ENCODE data around the gene GKN2. TPM values are rescaled to one million over a fixed set of nuclear protein-coding genes. Genes with fewer than 3 reads are reported as not detected.
A peak's percentile ranks its signal among the peaks of the same experiment; 100 is the strongest.

GKN2 gene
- total RNA-seq, 4 donors from 2014 or later: not detected

DNA sequence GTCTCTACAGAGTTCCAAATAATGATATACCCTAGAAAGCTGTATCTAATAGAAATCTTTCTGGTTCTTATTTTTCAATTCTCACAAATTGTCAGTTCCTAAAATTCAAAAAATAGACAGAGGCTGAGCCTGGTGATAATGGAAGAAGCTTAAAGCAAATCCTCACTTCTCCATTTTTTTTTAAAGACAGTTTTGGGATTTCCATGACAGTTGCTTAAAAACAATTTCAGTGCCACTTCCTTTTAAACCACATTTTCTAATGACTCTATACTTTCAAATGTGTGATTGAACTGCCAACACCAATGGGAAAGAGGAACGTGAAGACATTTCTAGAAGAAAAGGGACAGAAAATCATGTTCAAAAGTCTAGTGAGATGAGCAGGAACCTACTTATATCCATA, 4.0 kb downstream of the GKN2 start:
- ATAC-seq: no peak
- Histone ChIP-seq H3K36me3 (no peaks in the 10 kb centered on the region), H3K4me1 (peaks cover 0 to 3% (median 0%) of the 10 kb centered on the region in 3 donors), H3K4me3 (no peak overlapping the region), H3K9me3 (no peaks in the 10 kb centered on the region), H3K27ac (no peak overlapping the region), H3K27me3 (no peaks in the 10 kb centered on the region)
- TF ChIP-seq EP300 (IDR thresholded peaks at IDR 0.05) (no peak), POLR2AphosphoS5 (IDR thresholded peaks at IDR 0.05) (no peak), POLR2A (IDR thresholded peaks at IDR 0.05) (no peak)
- TF ChIP-seq, protein P1, sequence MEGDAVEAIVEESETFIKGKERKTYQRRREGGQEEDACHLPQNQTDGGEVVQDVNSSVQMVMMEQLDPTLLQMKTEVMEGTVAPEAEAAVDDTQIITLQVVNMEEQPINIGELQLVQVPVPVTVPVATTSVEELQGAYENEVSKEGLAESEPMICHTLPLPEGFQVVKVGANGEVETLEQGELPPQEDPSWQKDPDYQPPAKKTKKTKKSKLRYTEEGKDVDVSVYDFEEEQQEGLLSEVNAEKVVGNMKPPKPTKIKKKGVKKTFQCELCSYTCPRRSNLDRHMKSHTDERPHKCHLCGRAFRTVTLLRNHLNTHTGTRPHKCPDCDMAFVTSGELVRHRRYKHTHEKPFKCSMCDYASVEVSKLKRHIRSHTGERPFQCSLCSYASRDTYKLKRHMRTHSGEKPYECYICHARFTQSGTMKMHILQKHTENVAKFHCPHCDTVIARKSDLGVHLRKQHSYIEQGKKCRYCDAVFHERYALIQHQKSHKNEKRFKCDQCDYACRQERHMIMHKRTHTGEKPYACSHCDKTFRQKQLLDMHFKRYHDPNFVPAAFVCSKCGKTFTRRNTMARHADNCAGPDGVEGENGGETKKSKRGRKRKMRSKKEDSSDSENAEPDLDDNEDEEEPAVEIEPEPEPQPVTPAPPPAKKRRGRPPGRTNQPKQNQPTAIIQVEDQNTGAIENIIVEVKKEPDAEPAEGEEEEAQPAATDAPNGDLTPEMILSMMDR (IDR thresholded peaks at IDR 0.05): no peak
- 50 to 60% methylated on average over 1 of the region's 1 CpG for WGBS, 2 donors (ENCODE audit: low coverage in 1 of 2)

DNA sequence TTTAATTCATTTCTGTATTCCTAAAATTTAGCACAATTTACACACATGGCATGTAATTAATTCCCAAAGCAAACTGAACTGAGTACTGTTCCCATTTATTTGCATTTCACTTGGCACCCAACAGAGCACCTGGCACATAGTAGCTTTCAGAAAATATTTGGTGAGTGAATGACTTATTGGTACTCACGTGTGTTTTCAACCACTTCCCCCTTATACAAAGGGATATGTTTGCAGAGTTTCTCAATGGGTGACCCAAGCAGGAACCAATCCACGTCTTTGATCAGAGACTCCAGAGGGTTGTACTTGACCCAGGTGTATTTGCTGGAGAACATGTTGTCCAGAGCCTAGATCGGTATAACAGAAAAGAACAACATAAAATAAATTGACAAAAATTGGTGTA, 6.6 kb downstream of the GKN2 start:
- TF ChIP-seq, protein P1 (IDR thresholded peaks at IDR 0.05): no peak
- no peak for TF ChIP-seq EP300 (IDR thresholded peaks at IDR 0.05)
- WGBS, 2 donors (ENCODE audit: low coverage in 1 of 2): 65 to 76% methylated on average over 3 of the region's 3 CpGs
- Histone ChIP-seq H3K27ac (no peak overlapping the region), H3K27me3 (no peaks in the 10 kb centered on the region), H3K4me3 (no peak overlapping the region), H3K4me1 (peaks cover 0 to 9% (median 0%) of the 10 kb centered on the region in 3 donors), H3K36me3 (no peaks in the 10 kb centered on the region), H3K9me3 (no peaks in the 10 kb centered on the region)
- no peak for ATAC-seq

DNA sequence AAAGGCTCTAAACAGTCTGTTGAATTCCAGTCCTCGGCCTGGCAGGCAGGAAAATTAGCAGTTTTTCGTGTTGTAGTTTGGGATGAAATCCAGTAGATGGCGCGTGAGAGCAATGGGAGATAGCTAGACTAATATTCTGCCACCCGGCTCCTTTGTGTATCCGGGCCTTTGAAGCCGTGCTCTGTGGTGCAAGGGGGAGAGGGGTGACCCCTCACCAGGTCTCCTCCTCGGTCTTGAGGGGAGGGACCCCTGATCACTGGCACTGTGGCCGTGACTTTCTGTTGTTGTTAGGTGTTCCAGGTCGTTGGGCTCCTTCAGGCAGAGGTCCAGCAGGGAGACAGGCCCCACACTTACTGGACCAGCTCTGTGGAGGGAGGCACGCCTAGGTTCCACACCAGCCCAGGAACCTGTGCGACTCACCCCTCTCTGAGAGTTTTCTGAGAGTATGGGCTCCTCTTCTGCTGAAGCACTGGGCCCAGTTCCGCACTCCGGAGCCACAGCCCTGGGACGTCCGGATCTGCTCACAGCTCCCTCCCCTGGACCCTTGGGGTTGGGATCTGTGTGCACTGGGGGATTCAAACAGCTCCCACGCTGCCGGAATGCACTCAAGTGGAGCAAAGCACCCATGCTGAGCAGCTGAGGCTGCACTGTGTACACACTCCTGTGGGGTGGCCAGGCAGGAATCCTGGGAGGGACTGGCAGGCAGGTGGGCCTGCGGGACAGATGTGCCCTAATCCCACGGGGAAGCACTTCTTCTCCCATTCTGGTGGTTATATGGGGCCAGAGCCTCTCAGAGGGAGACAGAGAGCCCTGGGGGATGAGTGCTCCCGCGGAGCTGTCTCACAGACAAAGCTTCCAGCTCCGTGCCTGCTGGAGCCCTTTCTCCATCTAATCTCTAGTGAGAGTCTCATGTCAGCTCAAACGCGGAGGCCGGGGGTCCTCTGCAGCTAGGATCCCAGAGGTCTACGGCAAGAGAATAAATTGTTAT, 8.8 kb downstream of the GKN2 start:
- Histone ChIP-seq H3K9me3 (no peaks in the 10 kb centered on the region), H3K27ac (no peak overlapping the region), H3K27me3 (no peaks in the 10 kb centered on the region), H3K36me3 (no peaks in the 10 kb centered on the region), H3K4me3 (no peak overlapping the region), H3K4me1 (peaks cover 0 to 9% (median 0%) of the 10 kb centered on the region in 3 donors)
- ATAC-seq: peak; percentile 69
- TF ChIP-seq, protein P1 (IDR thresholded peaks at IDR 0.05): peak; percentile 73 to 87 (median 80)
- TF ChIP-seq POLR2A (IDR thresholded peaks at IDR 0.05) (no peak), EP300 (IDR thresholded peaks at IDR 0.05) (no peak)
- 45 to 47% methylated on average over 3 to 8 of the region's 27 CpGs for WGBS, 2 donors (ENCODE audit: low coverage in 1 of 2)

DNA sequence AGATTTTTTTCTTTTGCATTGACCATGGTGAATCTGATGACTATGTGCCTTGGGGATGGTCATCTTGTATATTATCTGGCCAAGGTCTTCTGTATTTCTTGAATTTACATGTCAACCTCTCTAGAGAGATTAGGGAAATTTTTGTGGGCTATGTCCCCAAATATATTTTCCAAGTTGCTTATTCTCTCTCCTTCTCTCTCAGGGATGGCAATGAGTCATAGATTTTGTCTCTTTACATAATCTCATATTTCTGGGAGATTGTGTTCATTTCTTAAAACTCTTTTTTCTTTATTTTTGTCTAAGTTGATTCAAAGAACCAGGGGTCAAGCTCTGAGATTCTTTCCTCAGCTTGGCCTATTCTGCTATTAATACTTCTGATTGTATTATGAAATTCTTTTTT, 9.9 kb downstream of the GKN2 start:
- TF ChIP-seq, protein P1 (IDR thresholded peaks at IDR 0.05): no peak
- TF ChIP-seq EP300 (IDR thresholded peaks at IDR 0.05): no peak
- TF ChIP-seq POLR2AphosphoS5 (IDR thresholded peaks at IDR 0.05): no peak
- TF ChIP-seq POLR2A (IDR thresholded peaks at IDR 0.05): no peak
- Histone ChIP-seq H3K9me3 (no peaks in the 10 kb centered on the region), H3K4me1 (peaks cover 0 to 9% (median 0%) of the 10 kb centered on the region in 3 donors), H3K4me3 (no peak overlapping the region), H3K27ac (no peak overlapping the region), H3K27me3 (no peaks in the 10 kb centered on the region), H3K36me3 (no peaks in the 10 kb centered on the region)
- no peak for ATAC-seq

DNA sequence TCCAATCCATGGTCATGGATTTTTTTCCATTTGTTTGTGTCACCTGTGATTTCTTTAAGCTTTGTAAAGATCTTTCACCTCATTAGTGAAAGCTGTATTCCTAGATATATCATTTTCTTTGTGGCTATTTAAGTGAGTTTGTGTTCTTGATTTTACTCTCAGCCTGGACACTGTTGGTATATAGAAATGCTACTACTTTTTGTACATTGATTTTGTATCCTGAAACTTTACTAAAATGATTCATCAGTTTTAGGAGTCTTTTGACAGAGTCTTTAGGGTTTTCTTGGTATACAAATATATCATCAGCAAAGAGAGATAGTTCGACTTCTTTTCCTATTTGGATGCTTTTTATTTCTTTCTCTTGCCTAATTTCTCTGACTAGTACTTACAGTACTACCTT, 12.3 kb downstream of the GKN2 start:
- Histone ChIP-seq H3K9me3 (no peaks in the 10 kb centered on the region), H3K27me3 (no peaks in the 10 kb centered on the region), H3K27ac (no peak overlapping the region), H3K36me3 (no peaks in the 10 kb centered on the region), H3K4me1 (peaks cover 0 to 16% (median 0%) of the 10 kb centered on the region in 3 donors), H3K4me3 (no peak overlapping the region)
- no peak for TF ChIP-seq EP300 (IDR thresholded peaks at IDR 0.05)
- TF ChIP-seq POLR2A (IDR thresholded peaks at IDR 0.05): no peak
- TF ChIP-seq POLR2AphosphoS5 (IDR thresholded peaks at IDR 0.05): no peak
- 77 to 88% methylated on average over 1 of the region's 1 CpG for WGBS, 2 donors (ENCODE audit: low coverage in 1 of 2)
- no peak for ATAC-seq

All from gastroesophageal sphincter (tissue), 4 donors.